HEK293T (cell line): Measurements from ENCODE around the gene ZDHHC15.

Experiments
- FOXK2 ChIP-seq: fragments of 450-650 bp; IDR thresholded peaks from 2 replicates; pipeline ENCODE4 v1.6.1; 2016; ENCODE audit warnings: mild to moderate bottlenecking
- FOXM1 ChIP-seq: fragments of 450-650 bp; IDR thresholded peaks from 2 replicates; pipeline ENCODE4 v1.6.1; 2017; ENCODE audit warnings: mild to moderate bottlenecking, borderline replicate concordance
- LEF1 ChIP-seq: fragments of 450-650 bp; IDR thresholded peaks from 2 replicates; pipeline ENCODE4 v1.6.1; 2017; ENCODE audit warnings: mild to moderate bottlenecking, borderline replicate concordance
- SUZ12 ChIP-seq: fragments of 450-650 bp; IDR thresholded peaks from 2 replicates; pipeline ENCODE4 v1.6.1; 2016; ENCODE audit warnings: mild to moderate bottlenecking

DNA sequence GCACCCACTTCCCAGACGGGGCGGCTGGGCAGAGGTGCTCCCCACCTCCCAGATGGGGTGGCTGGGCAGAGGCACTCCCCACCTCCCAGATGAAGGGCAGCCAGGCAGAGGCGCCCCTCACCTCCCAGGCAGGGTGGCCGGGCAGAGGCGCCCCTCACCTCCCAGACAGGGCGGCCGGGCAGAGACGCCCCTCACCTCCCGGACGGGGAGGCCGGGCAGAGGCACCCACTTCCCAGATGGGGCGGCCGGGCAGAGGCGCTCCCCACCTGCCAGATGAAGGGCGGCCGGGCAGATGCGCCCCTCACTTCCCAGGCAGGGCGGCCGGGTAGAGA, 187.7 kb downstream of the ZDHHC15 start:
- TF ChIP-seq LEF1 (no peak), SUZ12 (no peak), FOXK2 (no peak), FOXM1 (no peak)
